Iris pigment epithelial cell (primary cell): Measurements from ENCODE around the gene MCC.
A peak's percentile ranks its signal among the peaks of the same experiment; 100 is the strongest.

Experiments
- DNase-seq: peaks from one replicate; pipeline ENCODE4 v3.0.0-alpha.2; 2011; ENCODE audit warnings: low read depth

MCC gene

DNA sequence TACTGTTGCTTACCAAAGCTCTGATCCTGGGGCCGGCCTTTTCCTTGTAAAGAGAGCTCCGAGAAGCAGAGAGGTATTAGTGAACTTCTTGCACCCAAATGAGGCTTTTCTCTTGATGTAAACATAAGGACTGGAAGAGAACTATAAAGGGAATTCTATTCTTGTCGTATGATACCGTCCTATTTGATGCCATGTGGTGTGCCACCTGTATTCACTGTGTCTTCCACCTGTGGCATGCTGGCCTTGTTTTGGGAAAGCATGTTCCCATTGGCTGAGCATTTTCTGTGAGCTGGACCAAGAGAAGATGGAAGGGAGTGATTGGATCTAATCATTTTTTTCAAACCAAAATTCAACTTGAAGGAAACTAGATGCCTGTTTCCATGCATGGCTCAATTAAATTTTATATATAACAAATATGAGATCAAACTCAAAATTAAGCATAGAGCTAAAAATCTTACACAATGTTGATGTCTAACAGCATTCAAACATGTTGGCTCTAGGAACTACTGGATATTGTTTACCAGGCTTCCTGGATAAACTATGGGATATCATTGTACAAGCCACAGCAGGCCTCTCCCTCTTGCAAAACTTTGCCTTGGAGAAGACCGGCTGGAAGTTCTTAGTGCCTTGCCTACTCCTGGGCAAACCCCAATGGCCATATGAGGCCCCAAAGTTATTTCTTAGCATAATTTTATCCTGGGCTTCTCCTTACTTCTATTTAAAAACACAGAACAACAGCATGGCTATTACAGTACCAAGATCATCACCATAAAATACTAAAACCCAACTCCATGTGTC is 168.8 kb downstream of the MCC start:
- DNase-seq: no peak

DNA sequence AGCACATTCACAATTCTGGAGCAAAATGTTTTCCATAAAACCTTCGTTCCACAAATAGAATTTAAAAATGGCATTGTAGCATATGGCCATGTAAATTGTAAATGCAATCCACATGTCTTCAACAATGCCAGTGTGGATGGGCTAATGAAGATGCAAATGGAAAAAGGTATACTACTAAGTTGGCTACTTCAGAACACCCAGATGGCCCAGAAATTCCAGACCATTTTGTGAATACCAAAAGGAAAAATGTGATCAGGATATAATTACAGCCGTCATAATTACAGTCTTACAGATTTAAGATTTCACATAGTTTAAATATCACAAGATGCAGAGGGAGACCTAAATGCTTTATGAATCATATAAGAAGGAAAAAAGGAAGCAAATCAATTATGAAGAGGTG is 170.6 kb downstream of the MCC start:
- no peak for DNase-seq

DNA sequence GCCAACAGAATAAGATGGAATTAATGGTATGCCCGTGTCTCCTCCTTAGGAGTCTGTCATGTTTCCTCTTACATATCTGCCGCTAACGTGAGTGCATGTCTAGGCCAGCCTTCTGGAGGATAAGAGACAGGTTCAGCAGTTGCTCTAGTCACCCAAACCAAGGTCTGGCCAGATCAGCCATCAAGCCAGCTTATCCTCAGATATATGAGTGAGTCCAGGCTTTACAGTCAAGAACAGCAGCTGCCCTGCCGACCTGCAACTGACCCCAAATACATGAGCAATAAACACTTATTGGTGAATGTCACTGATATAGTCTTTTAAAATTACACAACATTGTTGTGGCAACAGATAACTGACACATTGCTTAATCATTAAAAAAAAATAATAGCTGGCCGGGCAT is 177.0 kb downstream of the MCC start:
- peak; percentile 24 for DNase-seq

DNA sequence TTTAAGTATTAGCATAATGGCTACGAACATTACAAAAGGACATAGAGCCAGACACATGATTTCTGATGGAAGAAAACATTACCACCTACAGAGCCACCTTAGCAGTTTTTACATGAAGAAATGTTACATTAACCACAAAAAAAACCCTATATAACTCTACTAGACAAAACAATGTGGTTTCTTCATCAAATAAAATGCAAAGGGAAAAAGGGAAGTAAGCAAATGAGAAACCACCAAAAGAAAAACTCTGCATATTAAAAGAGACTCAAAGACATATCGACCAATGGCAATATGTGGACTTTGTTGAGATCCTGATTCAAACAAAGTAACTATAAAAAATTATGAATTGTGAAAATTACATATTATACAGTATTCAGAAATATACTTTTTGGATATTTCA is 186.1 kb downstream of the MCC start:
- DNase-seq: no peak

DNA sequence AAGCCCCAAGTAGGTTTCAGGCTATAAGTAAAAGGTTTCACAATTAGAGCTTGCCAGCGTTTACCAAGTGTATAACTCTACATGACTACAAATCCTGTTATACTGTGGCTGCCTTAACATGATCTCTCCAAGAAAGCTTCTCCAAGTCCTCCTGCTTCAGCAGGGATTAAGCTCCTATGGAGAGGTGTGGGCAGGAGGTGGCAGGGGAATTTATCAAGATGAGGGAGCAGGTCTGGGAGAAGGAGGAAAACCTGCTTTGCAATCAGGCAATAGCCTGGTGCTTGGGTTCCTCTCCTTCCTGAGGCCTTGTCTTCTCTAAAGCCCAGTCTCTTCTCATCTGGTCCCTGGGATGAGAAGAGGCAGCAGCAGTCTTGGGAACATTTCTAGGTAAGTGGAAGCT is 188.7 kb downstream of the MCC start:
- no peak for DNase-seq

DNA sequence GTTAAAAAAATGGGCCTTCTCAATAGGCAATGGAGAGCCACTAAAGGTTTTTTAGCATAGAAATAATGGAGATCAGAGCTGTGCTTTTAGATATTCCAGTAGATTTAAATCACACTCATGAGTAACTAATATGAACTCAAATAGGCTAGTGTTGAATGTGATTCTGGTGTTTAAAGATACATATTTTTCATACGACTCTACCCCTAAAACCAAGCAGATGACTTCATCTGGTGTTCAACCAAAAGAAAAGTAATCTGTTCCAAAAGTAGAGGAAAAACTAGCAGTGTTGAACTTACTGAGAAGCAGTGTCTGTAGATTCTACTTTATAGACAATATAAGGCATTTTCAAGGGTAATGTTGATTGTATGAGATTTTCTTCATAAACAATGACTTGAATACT is 191.6 kb downstream of the MCC start:
- DNase-seq: no peak

DNA sequence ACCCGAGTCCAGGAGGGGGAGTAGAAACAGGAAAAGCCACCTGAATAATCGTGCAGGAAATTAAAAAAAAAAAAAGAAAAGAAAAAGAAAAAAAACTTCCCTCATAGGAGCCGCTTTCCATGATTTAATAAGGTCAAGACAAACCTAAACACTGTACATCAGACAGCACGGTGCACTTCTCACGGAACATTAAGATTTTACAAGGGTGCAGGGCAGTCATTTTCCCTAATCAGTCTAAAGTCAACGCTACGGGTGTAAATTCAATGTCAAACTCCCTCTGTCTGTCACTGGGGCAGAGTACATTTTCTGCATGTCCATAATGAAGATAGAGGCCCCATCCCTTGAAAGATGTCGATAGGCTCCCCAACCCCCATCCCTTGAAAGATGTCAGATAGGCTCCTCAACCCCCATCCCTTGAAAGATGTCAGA is 193.1 kb downstream of the MCC start:
- no peak for DNase-seq

DNA sequence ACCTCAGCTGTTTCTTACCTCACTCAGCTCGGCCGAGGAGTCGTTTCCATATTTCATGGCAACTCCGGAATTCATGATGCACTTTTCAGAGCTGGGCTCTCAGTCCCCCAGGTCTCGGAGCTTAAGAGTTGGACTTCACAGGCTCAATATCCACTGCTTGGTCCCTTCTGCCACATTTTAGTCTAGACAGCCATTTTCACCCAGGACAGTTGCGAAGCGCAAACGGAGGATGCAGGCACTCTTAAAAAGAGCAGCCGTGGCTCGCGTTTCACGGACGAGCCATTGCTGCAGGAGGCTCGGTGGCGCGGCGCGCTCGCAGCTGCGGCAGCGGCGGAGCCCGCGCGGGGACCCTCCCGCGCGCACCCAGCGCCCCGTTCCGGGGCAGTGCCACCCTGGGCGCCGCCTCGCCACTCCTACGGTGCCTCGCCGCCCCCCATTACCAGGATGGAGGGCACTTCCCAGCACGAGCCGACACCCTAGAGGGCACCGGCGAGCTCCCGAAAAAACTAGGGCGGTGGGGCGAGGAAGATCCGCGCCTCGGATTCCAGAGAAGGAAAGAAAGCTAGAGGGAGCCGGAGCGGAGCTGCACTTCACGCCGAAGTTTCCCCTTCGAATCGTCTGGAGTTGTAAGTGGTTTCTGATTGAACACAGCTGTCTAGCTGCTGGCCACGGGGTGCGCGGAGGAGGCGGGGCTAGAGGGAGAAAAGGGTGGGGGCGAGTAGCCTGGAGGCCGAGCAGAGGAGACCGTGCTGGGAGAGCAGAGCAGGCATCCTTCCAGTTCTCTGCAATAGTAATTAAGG is 193.7 kb downstream of the MCC start:
- peak; percentile 91 for DNase-seq

DNA sequence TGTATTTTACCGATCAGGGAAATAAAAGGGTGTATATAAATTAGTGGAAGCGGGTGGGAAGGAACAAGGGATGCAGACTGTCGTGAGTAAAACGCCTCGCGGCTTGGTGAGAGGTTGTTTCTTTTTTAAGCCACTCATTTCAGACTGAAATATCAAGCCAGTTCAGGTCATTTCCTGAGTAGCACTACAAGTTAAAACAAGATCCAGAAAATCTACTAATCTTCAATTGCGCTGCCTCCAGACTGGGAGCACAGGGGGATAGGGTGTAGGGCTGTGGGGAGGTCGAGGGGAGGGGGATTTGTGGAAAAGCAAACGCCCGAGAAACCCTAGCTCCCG is 194.3 kb downstream of the MCC start:
- peak; percentile 49 for DNase-seq

DNA sequence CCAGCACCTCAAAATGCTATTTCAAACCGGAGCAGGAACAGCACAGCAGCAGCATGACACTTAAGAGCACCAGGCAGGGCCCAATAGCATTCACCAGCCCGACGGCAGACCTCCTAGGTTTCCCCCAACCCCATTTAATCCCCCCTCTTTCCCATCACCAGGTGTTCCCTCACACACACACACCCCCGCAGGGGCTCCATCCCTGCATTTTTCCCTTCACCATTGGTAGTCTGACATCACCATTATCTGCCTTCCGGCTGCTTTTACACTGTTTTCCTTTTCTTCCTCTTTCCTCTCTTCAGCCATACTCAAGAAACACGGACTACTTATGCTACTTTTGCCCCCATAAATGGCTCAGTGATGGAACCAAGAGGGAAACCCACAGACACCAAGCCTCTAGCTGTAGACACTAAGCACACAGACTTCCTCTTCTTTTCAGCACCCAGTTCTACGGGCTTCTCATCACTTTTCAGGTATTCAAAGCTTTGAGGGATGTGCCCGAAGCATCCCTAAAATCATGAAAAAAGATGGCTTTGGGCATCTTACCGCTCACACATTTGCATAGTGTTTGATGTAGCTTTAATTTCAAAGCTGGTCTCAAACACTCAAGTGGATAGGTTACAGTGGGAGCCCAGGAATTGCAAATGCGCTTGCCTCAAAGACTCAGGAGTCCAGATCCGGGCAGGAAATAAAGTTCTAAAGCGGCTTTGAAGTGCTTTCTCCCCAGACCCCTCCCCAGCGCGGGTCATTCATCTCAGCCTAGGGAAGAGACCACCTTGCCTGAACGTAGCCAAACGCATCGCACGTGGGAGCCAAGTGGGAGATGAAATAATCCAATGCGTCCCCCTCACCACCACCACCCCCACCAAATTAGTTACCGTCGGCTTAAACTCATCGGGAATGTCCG is 194.9 kb downstream of the MCC start:
- peak; percentile 27 for DNase-seq

DNA sequence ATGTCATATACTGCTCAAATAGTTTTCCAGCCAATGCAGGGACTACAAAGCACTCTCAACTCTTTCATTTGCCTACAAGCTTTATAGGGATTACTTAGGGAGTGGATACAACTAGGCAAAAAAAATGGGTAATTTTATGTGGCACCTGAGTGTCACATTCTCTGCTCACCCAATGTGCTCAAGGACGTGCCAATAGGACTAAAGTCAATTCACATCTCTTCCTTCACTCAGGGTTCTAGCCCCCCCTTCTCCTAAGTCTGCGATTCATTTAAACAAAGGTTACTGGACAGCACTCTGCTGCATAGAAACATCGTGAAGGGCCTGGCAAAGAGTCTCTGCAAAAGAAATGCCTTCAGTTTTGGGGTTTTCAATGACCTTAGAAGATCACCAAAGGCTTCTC is 195.8 kb downstream of the MCC start:
- no peak for DNase-seq

DNA sequence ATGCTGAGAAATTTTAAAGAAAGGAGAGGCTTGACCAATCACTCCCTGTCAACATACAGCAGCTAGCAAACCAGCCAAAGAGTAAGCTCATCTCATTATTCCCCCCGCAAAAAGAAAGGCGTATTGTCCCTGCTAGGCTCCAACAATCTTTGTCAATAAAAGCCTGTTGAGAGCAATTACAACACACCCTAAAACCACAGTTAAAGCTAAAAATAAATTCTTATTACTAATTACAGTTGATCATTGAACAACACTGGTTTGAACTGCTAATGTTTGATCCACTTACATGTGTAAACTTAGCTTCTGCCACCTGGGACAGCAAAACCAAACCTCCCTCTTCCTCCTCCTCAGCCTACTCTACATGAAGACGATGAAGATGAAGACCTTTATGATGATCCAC is 204.7 kb downstream of the MCC start:
- no peak for DNase-seq

DNA sequence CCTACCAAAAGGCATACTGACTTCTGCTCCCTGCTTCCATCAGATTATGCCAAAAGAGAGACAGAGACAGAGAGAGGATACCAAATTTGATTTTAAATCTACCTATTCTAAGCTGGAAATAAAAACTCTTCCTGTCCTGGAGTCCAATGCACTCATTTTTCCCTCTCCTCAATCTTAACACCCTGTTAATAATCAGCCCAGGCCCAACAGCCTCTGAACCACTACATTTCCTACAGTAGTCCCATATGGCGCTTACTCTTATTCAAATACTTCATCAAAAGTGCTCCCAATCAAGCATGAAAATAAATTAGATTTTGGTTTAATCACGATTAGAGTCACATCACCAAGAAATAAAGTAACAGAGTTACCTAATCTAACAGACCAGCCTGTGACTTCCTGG is 205.8 kb downstream of the MCC start:
- no peak for DNase-seq

DNA sequence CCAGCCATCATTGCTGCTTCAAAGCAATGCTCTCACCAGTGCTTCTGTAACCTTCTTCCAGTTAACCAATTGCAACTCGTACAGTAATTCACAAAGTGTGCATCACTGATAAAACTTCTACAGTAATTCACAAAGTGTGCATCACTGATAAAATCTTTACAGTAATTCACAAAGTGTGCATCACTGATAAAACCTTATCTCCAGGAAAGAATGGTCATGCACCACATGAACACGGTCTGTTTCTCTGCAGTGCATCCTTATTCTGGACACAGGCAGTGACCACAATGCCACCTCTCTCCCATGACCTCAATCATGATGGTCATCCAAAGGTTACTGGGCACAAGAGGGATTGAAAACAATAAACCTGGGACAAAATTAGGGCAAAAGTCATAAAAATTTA is 207.1 kb downstream of the MCC start:
- DNase-seq: no peak

DNA sequence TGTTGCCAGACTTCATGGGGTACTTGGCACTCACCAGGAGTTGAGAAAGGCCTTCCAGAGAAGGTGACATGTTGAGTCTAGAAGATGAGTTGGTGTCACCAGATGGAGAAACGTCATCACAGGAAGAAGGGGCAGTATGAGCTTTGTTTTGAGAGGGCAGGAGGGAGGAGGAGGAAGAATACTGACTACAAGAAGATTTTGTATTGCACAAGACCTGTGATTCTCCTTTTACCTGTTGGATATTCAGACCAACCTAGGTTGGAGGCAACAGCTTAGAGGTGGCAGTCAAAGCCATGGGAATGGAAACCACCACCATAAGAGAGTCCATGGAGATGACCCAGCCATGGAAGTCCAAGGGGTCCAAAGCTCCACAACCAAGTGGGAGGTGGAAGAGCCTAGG is 207.7 kb downstream of the MCC start:
- DNase-seq: no peak

DNA sequence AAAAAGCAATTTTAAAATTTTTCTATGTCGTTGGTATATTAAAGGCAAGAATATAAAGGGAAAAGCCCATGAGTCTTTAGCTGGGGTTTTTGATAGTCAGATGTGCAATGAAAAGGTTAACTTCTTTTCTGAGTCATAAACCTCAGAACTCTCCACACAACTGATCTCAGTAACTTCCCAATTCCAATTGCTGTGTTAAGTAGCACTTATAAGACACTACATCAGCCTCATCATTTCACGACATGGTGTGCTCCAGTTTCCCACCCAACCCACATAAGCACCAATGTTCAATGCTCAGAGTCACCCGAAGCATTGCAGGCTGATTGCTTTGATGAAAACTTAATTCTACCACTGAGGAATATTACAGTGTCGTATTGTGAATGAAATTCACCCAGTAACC is 209.3 kb downstream of the MCC start:
- peak; percentile 59 for DNase-seq

DNA sequence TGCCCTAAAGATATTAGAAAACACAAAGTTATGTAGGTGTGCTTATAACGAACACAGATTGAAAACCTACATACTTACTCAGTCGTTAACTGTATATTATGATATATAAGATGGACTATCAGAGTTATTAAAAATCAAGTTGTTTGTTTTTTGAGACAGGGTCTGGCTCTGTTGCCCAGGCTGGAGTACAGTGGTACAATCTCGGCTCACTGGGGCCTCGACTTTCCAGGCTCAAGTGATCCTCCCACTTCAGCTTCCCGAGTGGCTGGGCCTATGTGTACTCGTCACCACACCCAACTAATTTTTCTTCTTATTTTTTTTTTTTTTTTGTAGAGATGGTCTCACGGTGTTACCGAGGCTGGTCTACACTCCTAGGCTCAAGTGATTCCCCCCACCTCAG is 211.8 kb downstream of the MCC start:
- DNase-seq: no peak

DNA sequence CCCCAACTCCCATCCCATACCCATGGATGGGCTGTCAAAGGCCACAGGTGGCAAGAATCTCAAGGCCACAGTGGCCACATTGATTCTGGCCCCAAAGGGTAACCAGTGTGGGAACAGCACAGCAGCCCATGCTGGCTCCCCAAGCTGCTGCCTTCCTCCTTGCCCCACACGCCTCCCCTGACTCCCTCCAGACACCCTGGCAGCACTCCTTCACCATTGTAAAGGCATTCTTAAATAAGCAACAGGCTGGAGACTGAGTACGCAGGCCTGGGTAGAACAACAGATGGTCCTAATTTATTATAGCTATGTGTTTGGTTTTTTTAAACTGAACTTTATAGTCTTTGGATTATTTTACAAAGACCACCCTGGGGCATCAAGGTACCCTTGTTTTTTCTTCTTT is 212.3 kb downstream of the MCC start:
- DNase-seq: no peak

DNA sequence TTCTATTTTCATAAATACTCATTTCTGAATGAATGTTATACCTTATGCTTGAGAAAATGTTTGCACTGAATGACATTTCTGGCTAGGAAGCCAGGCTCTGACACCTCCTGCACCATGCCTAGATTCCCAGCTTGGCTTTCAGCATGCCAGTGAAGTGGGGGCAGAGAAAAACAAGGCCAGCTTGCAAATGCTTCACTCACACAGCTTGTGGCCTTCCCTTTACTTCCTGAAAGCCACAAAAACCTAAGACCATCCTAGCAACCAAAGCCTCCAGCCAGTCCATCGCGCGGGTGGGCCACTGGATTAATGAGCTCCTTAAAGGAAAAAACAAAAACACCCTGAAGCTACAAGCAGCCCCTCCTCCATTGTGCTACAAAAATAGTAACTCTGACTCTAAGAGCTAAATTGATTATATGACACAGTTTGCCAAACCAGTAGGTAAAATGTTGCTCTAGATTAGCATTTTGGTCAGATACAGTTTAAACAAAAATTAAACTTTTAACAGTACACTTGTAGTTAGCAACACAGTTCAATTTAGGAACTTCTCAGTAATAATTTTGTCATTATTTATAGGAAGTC is 213.3 kb downstream of the MCC start:
- DNase-seq: no peak

DNA sequence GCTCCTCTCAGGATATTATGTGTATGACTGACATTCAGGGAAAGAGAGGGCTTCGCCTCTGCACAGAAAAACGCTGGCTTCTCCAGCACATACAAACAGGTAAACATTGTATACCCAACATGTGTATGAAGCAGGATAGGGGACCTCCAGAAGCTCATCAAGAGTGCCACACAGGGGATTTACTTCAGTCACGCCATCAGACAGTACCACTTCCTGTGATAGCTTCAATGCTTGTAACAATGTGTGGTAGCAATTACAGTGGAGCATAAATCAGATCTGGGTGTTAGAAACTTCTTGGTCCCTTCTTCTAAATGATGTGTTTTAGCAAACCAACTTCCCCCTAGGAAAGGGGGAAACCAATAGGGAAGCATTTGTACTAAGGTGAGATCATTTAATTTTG is 214.3 kb downstream of the MCC start:
- no peak for DNase-seq

DNA sequence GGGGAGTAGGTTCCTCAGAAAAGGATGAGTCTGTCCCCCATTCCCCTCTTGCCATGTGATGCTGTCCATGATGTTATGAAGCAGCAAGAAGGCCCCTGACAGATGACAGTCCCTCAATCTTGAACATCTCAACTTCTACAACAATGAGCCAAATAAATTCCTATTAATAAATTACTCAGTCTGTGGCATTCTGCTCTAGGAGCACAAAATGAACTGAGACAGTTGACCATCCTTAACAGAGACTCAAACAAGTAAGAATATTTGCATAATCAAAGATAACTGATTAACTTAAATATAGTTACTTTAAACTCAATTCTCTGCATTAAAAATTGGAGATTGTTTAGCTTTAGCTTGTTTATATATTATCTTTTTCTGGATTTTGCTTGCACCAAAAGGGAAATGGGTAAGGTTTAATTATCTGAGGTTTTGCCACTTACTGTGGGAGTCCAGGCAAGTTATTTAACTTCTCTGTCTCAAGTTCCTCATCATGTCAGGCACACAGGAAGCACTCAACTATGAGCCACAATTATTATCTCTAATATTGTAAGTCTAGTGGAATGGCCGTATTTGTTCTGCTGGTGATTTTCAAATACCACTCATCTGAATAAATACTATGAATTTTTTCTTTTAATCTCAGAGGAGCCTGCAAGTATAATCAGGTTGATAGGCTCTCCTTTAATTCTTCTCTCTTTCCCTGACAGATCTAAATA is 216.4 kb downstream of the MCC start:
- peak; percentile 43 for DNase-seq

DNA sequence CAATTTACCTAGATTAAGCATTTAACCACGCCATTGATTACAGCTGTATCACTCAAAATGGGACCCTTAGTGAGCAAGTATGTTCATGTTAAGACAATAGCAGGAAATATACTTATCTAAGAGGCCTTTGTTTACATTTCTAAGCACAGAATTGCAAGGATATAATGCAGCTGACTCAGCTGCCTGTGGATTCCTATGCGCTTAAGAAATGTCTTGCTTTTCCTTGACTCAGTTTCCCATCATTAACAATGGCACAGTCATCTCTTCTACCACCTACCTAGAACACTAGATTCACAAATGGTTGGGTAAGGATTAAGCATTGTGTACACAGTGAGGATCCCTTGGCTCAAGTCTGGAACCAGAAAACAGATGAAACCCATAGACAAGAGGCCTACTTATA is 217.2 kb downstream of the MCC start:
- DNase-seq: peak; percentile 79
